ENCODE measurements around the gene SCN4A.
A peak's percentile ranks its signal among the peaks of the same experiment; 100 is the strongest.

SCN4A gene

GRCh38 chr17:64003526-64004121 lies 30.9 kb upstream of the SCN4A start:
- Histone ChIP-seq H2AFZ (ENCODE audit: low read length) (no peak overlapping the region), H3K4me3 (ENCODE audit: low read length in 2 of 2) (no peak overlapping the region), H3K18ac (ENCODE audit: low read length) (peak overlapping the region; percentile 27), H3K23ac (ENCODE audit: low read depth, low read length, poor library complexity) (no peak overlapping the region), H2AK5ac (ENCODE audit: low read depth, low read length) (no peak overlapping the region), H3K4me2 (ENCODE audit: insufficient read depth, low read length, poor library complexity, severe bottlenecking) (no peak overlapping the region), H2BK12ac (ENCODE audit: low read length) (no peak overlapping the region), H2BK120ac (ENCODE audit: low read depth, low read length) (no peak overlapping the region), H3K9me3 (replicated peaks in 1 of 2; ENCODE audit: control insufficient read depth in 2 of 2, insufficient read depth in 1 of 2, low read depth in 1 of 2, low read length in 2 of 2) (peaks cover 0 to 2% of the 10 kb centered on the region in 2 donors), H3K4ac (ENCODE audit: low read length) (no peak overlapping the region), H2BK15ac (ENCODE audit: low read length) (no peak overlapping the region), H3K36me3 (replicated peaks in 1 of 2; ENCODE audit: control insufficient read depth in 2 of 2, insufficient read depth in 2 of 2, low read length in 2 of 2) (no peaks in the 10 kb centered on the region), H3K9ac (ENCODE audit: low read depth, low read length, poor library complexity) (no peak overlapping the region), H3K14ac (ENCODE audit: low read length) (no peak overlapping the region), H3K4me1 (ENCODE audit: control insufficient read depth in 2 of 2, insufficient read depth in 1 of 2, low read depth in 1 of 2, low read length in 2 of 2) (peaks cover 0 to 8% of the 10 kb centered on the region in 2 donors), H3K79me1 (ENCODE audit: low read depth, low read length) (no peaks in the 10 kb centered on the region), H2BK5ac (ENCODE audit: low read length) (peak overlapping the region; percentile 6), H4K91ac (ENCODE audit: low read depth, low read length, poor library complexity) (no peak overlapping the region), H4K8ac (ENCODE audit: low read depth, low read length) (no peak overlapping the region), H3K27ac (replicated peaks; ENCODE audit: low read length) (no peak overlapping the region), H3K27me3 (ENCODE audit: control insufficient read depth in 3 of 3, insufficient read depth in 3 of 3, low read depth in 1 of 3, low read length in 3 of 3) (peaks cover 0 to 22% (median 10%) of the 10 kb centered on the region in 3 experiments)
- no peak for DNase-seq (ENCODE audit: low spot score)
- WGBS, 2 donors (ENCODE audit: extremely low coverage in 2 of 2, insufficient read length in 2 of 2, insufficient replicate concordance in 1 of 2), result no CpG with 5 or more reads among the region's 13 CpGs

DNA sequence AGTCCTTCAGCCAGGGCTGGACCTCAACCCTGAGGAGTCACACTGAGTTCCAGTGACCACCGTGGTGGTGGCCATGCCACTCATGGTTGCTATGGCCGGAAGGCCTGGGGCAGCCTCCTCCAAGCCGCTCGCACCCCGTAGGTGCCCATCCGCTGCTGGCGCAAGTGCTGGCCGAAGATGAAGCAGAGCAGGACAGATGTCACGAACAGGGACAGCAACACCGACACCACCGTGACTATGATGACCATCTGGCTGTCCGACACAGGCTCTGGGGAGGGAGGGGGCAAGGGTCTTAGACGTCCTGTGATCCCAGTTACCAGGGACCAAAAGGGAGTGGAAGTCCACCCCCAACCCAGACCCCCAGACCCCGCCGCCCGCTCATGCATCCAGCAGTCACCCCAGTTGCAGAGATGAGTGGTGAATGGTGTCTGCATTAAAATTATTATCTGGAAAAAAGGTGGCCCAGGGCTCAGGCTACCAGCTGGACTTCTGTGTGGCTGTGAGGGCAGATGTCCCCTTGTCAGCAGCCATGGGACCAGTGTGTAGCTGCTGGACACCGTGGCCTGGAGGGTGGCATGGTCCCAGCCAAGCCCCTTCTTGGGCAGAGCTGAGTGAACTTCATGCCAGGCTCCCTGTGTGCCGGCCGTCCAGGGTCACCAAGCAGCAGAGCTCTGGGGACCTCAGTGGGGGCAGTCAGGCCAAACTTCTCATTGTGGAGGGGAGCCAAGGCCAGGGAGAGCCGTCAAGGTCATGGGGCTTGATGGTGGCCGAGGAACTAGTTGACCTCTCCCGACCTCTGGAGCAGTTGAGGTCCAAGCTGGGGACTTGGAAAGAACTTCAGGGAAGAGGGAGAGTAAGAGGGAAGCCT lies 30.2 kb upstream of the SCN4A start:
- H3K79me1 ChIP-seq (ENCODE audit: low read depth, low read length), result no peaks in the 10 kb centered on the region

GRCh38 chr17:64001763-64002529 lies 29.2 kb upstream of the SCN4A start:
- no peak overlapping the region for H3K4me2 ChIP-seq (ENCODE audit: insufficient read depth, low read length, poor library complexity, severe bottlenecking)
- no peak overlapping the region for H3K23ac ChIP-seq (ENCODE audit: low read depth, low read length, poor library complexity)
- H4K8ac ChIP-seq (ENCODE audit: low read depth, low read length), result peak overlapping the region; percentile 27
- no peak overlapping the region for H3K27ac ChIP-seq (replicated peaks; ENCODE audit: low read length)
- no peak overlapping the region for H2BK12ac ChIP-seq (ENCODE audit: low read length)
- H3K27me3 ChIP-seq (ENCODE audit: control insufficient read depth in 3 of 3, insufficient read depth in 3 of 3, low read depth in 1 of 3, low read length in 3 of 3), result peaks cover 0 to 23% (median 16%) of the 10 kb centered on the region in 3 experiments
- H2BK15ac ChIP-seq (ENCODE audit: low read length), result peak overlapping the region; percentile 31
- DNase-seq (ENCODE audit: low spot score), result no peak
- H3K79me1 ChIP-seq (ENCODE audit: low read depth, low read length), result no peaks in the 10 kb centered on the region
- H3K4me1 ChIP-seq (ENCODE audit: control insufficient read depth in 2 of 2, insufficient read depth in 1 of 2, low read depth in 1 of 2, low read length in 2 of 2), result peaks cover 0 to 11% of the 10 kb centered on the region in 2 donors
- H3K4me3 ChIP-seq (ENCODE audit: low read length in 2 of 2), result no peak overlapping the region
- H3K14ac ChIP-seq (ENCODE audit: low read length), result no peak overlapping the region
- no peak overlapping the region for H2BK120ac ChIP-seq (ENCODE audit: low read depth, low read length)
- peaks cover 0 to 2% of the 10 kb centered on the region in 2 donors for H3K9me3 ChIP-seq (replicated peaks in 1 of 2; ENCODE audit: control insufficient read depth in 2 of 2, insufficient read depth in 1 of 2, low read depth in 1 of 2, low read length in 2 of 2)
- H3K4ac ChIP-seq (ENCODE audit: low read length), result no peak overlapping the region
- H2BK5ac ChIP-seq (ENCODE audit: low read length), result peak overlapping the region; percentile 6
- no peak overlapping the region for H2AFZ ChIP-seq (ENCODE audit: low read length)
- no peak overlapping the region for H3K9ac ChIP-seq (ENCODE audit: low read depth, low read length, poor library complexity)
- peak overlapping the region; percentile 45 for H2AK5ac ChIP-seq (ENCODE audit: low read depth, low read length)
- no peak overlapping the region for H4K91ac ChIP-seq (ENCODE audit: low read depth, low read length, poor library complexity)
- peak overlapping the region; percentile 17 for H3K18ac ChIP-seq (ENCODE audit: low read length)
- H3K36me3 ChIP-seq (replicated peaks in 1 of 2; ENCODE audit: control insufficient read depth in 2 of 2, insufficient read depth in 2 of 2, low read length in 2 of 2), result no peaks in the 10 kb centered on the region
- WGBS, 2 donors (ENCODE audit: extremely low coverage in 2 of 2, insufficient read length in 2 of 2, insufficient replicate concordance in 1 of 2), result no CpG with 5 or more reads among the region's 14 CpGs

More for the DNA sequence above, 30.2 kb upstream of the SCN4A start:
- H3K36me3 ChIP-seq (replicated peaks in 1 of 2; ENCODE audit: control insufficient read depth in 2 of 2, insufficient read depth in 2 of 2, low read length in 2 of 2), result no peaks in the 10 kb centered on the region
- H3K4me3 ChIP-seq (ENCODE audit: low read length in 2 of 2), result no peak overlapping the region
- no peak overlapping the region for H3K27ac ChIP-seq (replicated peaks; ENCODE audit: low read length)
- no peak overlapping the region for H2BK15ac ChIP-seq (ENCODE audit: low read length)
- DNase-seq (ENCODE audit: low spot score), result no peak
- no peak overlapping the region for H3K4me2 ChIP-seq (ENCODE audit: insufficient read depth, low read length, poor library complexity, severe bottlenecking)
- H4K8ac ChIP-seq (ENCODE audit: low read depth, low read length), result no peak overlapping the region
- H2BK12ac ChIP-seq (ENCODE audit: low read length), result no peak overlapping the region
- peaks cover 0 to 20% (median 10%) of the 10 kb centered on the region in 3 experiments for H3K27me3 ChIP-seq (ENCODE audit: control insufficient read depth in 3 of 3, insufficient read depth in 3 of 3, low read depth in 1 of 3, low read length in 3 of 3)
- peak overlapping the region; percentile 6 for H2BK5ac ChIP-seq (ENCODE audit: low read length)
- H3K18ac ChIP-seq (ENCODE audit: low read length), result peak overlapping the region; percentile 77
- no peak overlapping the region for H3K9ac ChIP-seq (ENCODE audit: low read depth, low read length, poor library complexity)
- H3K4me1 ChIP-seq (ENCODE audit: control insufficient read depth in 2 of 2, insufficient read depth in 1 of 2, low read depth in 1 of 2, low read length in 2 of 2), result peaks cover 0 to 8% of the 10 kb centered on the region in 2 donors
- WGBS, 2 donors (ENCODE audit: extremely low coverage in 2 of 2, insufficient read length in 2 of 2, insufficient replicate concordance in 1 of 2), result no CpG with 5 or more reads among the region's 22 CpGs
- no peak overlapping the region for H2BK120ac ChIP-seq (ENCODE audit: low read depth, low read length)
- H2AFZ ChIP-seq (ENCODE audit: low read length), result no peak overlapping the region
- H3K14ac ChIP-seq (ENCODE audit: low read length), result peak overlapping the region; percentile 28
- no peak overlapping the region for H3K4ac ChIP-seq (ENCODE audit: low read length)
- H3K9me3 ChIP-seq (replicated peaks in 1 of 2; ENCODE audit: control insufficient read depth in 2 of 2, insufficient read depth in 1 of 2, low read depth in 1 of 2, low read length in 2 of 2), result peaks cover 0 to 2% of the 10 kb centered on the region in 2 donors
- no peak overlapping the region for H4K91ac ChIP-seq (ENCODE audit: low read depth, low read length, poor library complexity)
- H3K23ac ChIP-seq (ENCODE audit: low read depth, low read length, poor library complexity), result peak overlapping the region; percentile 77
- H2AK5ac ChIP-seq (ENCODE audit: low read depth, low read length), result peak overlapping the region; percentile 61
